Measurements from ENCODE around the gene SYNC.

DNA sequence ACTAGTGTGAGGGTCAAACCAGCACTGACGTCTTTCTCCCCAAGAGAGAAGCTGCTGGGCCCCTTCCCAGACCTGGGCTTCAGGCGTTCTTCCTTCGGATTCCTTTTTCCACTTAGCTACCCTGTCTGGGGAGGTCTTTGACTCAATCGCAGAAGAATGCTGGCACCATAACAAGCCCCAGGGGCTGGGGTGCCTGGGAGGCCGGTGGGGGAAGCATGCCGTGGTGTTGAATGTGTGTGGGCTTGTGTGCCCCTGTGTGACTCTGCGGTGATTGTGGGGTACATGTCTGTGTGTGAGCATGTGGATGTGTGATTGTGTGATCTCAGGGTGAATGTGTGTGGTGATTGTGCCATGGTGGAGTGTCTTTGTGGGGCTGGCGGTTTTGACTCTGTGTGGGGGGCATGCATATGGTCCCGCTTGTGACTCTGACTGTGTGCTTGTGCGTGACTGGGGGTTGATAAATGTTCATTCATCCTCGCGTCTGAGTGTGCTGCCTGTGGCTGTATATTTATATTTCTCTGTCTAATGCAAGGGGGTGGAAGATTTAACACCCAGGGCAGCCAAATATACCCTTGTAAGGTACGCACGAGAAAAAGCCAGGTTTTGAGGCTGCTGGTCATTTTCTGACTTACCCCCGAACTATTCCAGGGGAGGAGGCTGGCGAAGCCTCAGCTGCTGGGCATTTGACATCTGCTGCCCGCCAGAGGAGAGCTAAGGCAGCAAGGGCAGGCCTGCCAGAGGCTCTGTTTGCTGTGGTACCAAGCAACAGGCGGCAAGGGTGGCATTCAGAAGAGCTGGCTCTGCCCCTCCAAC, 1.1 kb upstream of the SYNC start:
- TF ChIP-seq CTCF (IDR thresholded peaks at IDR 0.05) (no peak), POLR2A (IDR thresholded peaks at IDR 0.05) (no peak)

Data from body of pancreas (tissue), 4 donors.